Stimulated activated CD8-positive, alpha-beta memory T cell treated with anti-CD3 and anti-CD28 coated beads, Interleukin-15, amount 100 ng/mL, for 24 hours (primary cell): Measurements from ENCODE around the gene HOTAIR.

ENCODE experiments used
- DNase-seq: peaks from one replicate; pipeline ENCODE4 v3.0.0-alpha.2; 2020; ENCODE audit warnings: low read depth

The HOTAIR gene

DNA sequence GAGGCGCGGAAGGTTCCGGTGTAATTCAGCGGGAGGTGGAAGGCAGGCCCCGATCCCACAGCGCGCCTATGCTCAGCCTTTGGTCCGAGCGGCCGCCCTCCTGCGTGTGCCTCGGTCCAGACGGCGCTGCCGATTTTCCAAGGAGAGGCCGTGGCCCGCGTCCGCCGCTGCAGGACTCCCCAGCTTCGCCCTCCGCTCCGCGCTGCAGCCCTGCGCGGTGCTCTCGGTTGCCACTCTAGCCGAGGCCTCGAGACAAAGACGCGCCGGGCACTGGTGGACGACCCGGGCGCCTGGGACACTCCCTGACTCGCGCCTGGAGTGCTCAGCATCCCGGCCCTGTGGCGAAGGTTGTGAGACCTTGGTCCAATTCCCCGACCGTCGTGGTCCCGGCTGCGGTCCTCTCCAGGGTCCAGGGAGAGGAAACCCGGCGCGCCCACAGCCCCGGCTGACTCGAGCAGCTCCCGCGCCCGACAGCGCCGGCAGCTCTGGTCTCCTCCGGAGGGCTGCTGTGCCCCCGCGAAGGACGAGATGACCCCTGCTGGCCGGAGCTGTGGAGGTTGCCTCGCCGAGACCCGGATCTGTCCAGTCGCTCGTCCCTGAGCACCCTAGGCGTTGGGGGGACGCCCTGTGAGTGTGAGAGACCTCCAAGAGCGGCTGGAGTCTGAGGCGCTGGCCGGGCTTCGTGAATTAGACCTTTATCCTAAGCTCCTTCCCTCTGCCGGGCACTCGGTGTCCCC, 13.6 kb downstream of the HOTAIR start:
- no peak for DNase-seq

DNA sequence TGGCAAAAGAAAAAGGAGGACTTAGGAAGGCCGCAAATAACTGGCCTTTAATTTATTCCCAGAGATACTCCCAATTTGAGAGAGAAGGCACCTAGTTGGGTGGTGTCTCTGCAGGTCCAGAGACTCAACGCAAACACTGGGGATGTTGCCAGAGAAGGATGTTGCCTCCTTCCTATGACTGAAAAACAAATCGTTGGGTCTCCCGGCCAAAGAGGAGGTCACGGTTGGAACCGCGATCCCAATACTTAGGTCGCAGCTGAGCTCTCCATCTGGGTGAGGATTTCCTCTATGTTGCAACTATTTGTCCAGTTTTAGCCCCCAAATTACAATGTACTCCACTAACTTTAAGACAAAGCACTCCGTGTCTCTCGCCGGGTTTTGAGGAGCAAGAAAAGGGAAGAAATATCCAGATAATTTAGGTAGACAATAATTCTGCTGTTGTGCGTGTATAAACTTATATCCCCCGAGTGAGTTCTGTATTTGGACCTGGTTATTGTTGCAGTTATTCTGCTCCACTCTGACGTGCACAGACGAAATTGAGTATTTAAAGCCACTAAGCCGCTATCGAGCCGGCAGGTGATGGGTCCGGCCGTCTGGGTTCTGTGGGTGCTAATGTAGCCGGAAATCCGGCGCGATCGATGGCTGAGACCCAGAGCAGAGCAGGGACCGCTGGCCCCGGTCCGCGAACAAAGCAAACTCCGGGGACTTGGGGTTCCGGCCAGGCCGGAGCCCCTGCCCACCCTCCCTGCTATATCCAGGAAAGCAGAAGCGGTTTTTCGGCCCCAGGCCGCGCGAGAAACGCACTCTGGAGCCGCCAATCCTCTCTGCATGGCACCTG, 14.3 kb downstream of the HOTAIR start:
- DNase-seq = no peak

DNA sequence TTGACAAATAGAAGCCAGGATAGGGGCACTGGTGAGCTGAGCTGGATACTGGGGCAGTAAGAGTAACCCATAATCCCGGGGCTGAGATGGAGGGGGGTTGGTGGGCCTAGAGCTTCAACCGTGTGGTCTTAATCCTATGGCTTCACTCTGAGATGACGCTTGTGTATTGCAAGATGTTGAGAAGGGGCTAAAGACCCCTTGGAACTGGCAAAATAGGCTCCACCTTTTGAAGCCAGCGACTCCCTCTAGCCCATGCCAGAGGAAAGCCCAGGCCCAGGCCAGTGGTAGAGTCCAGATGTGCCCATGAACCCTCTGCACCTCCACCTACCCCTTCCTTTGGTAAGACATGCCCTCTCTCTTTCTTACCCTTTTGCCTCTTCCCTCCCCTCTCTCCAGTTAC, 15.4 kb downstream of the HOTAIR start:
- DNase-seq = no peak

DNA sequence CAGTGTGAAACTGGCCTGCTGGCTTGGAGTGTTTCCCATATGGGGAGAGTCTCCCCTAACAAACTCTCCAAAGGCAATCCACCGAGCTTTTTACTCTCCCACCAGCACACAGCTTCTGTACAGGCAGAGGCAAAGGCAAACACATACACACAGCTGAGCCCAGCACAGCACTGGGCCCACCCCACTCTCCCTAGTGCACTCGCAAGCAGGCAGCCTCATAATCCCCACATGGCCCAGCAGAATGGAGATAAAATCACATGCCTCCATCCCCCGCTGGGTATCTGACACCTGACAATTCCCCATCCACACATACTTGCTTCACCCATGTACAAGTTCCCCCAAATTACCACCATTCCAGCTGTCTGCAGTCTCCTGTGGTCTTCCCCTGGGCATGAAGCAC, 16.6 kb downstream of the HOTAIR start:
- no peak for DNase-seq

DNA sequence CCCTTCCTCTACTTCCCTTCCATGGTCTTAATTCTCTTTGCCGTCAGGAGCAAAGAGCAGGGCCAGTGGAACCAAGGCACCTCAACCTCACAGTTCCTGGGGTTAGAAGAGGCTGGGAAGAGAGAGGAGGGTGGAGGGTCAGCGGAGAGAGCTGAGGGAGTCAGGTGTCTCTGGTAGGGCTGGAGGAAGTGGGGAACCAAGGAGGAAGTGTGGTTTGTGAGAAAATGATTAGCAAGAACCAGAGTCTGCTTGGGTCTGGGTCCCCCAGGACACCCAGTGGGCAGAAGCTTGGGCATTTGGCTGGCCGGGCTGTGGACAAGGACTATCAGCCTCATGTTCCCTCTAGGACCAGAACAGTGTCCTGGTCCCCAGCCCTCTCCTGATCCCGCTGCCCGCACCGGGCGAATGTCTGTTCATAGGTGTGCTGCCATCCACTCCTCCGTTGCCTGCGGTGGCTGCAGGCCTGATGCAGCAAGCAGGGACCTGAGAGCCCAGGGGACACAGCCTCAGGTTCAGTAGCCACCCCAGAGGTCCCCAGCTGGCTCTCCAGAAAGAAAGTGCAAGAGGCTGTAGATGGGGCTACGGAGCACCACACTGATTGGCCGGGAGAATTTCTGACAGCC, 17.7 kb downstream of the HOTAIR start:
- DNase-seq = no peak

DNA sequence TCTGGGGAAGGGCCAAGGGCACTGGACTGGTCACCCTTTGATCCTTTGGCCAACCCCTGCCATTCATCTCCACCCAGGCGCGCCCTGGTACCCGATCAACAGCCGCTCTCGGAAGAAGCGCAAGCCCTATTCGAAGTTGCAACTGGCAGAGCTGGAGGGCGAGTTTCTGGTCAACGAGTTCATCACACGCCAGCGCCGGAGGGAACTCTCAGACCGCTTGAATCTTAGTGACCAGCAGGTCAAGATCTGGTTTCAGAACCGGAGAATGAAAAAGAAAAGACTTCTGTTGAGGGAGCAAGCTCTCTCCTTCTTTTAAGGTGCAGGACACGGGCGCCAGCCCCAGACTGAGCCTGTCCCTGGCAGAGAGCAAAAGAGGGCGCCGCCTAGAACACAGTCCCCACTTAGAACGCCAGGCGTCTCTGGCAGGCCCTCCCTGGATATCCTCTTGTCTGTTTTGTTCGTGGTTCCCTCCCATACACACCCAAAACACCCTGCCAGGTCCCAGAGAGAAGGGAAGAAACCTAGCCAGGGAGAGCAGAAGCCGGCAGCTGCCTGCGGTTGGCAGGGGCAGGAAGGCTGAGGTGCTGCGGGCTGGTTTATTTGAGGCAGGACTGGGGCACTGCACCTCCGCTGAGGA, 18.4 kb downstream of the HOTAIR start:
- no peak for DNase-seq

DNA sequence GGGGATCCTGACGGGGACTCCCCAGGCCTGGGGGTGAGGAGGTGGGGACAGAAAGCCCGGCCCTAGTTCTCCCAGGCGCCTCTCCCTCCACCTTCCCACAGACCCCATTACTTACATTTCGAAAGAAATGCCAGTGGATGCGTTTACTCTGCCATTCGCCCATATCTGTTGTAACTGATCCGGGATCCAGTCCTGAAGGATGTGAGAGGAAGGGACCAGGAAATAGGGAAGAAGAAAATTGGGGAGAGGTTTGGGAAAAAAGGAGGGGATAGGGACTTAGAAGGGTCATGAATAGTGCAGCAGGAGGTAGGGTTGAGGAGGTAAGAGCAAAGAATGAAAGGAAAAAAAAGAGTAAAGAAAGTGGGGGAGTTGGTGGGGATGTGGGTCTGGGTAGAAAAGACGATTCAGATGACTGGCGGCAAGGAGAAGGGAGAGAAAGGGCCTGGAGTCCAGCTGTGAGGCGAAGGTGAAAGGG, 18.9 kb downstream of the HOTAIR start:
- no peak for DNase-seq

DNA sequence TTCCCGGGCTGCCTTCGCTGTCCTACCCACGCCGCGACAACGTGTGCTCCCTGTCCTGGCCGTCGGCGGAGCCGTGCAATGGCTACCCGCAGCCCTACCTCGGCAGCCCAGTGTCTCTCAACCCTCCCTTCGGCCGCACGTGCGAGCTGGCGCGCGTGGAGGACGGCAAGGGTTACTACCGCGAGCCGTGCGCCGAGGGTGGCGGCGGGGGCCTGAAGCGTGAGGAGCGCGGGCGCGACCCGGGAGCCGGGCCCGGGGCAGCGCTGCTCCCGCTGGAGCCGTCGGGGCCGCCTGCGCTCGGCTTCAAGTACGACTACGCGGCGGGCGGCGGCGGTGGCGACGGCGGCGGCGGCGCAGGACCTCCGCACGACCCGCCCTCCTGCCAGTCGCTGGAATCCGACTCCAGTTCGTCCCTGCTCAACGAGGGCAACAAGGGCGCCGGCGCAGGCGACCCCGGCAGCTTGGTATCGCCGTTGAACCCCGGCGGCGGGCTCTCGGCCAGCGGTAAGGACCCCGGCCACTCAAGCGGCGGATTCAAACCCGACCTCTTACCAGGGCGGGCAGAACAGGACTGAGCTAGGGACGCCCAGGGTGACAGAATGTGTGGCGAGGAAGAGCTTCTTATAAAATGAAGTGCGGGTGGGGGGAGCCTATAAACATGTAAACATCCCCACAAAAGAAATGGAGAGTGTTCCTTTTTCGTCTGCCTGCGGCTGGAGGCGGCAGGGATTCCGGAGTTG, 19.5 kb downstream of the HOTAIR start:
- DNase-seq = no peak

DNA sequence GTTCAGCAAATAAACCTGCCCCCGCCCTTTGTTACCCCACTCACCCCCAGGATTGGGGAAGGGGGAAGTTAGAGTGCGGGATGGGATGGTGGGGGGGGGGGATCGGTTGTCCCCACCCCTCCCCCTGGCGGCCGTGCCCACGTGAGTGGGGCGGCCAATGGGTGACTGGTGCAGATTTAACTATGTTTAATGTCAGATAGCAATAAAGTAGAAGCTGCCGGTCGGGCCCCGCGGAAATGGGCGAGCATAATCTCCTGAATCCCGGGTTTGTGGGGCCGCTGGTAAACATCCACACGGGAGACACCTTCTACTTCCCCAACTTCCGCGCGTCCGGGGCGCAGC, 20.1 kb downstream of the HOTAIR start, which contains the start of gene HOXC12:
TSS of gene HOXC12 (plus strand) at position 210 of the 342 bp plus-strand sequence. CDS start at position 237, 27 bp downstream.
- no peak for DNase-seq

DNA sequence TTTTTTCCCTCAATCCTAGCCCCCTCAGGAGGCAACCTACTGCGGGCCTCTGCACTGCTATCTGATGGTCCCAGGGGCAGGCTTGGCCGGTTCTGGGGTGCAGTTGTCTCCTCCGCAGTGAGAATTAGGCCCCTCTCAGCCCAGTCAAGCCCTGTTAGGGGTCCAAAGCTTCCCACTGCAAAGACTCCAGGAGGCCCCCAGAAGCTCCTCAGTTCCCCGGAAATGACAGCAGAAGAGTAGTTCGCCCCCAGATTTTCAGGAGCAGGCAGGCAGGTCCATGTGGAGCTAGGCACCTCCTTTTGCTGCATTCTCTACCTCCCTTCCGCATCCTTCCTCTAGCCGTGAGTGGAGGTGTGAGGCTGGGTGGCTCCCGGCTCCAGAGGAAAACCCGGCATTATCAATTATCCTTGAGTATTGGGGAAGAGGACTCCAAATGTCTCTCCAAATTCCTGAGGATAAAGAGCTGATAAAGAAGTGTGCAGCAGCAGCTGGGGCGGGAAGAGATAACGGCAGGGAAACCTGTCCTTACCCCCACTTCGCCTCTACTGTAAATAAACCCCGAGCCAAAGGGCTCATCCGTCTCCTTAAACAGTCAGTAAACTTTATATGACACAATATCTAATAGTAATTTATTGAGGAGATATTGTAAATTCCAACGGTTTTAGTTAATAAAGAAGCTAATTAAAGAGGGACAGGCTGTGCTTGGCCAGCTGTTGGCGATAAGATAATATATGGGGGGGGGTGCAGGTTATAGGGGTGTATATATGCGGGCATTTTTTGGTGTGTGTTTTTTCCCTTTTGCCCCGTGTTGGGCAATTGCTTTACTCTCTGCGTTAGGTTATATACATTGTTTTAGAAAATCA, 20.7 kb downstream of the HOTAIR start:
- no peak for DNase-seq

DNA sequence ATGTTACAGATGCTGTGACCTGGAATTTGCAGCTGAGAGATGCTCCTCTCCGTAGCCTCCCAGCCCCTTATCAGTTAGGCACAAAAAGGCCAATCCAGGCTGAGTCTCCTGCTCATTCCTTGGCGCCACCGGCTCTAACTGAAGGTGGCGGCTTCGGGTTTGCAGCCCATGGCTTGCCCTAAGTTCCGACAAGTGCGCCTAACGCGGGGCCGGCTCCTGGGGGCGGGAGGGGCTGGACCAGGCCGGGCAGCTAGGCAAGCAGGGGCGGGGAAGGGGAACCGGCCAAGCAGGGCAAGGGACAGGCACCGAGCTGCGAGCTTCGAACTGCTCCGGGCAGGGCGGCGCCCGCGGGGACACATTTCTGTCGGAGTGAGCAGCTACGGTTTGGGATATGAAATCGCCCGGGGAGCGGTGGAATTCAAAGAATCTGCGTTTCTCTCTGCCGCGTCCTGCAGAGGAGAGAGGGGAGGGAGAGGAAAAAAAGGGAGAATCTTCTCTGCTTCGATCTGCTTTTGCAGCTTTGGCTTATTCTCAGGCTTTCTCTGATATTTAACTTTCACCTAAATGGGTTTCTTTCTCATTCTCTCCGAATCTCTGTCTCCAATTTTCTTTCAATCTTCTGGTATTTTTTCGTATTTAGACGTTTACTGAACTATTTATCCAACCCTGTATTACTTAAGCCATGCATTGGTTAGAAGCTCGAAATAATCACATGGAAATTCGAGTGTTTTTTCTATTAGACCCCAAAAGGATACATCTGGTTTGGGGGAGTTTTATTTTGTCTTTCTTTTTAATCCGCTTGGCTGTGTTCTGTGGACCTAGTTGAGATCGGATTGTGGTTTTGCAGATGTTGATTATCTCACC, 21.7 kb downstream of the HOTAIR start:
- DNase-seq = no peak

DNA sequence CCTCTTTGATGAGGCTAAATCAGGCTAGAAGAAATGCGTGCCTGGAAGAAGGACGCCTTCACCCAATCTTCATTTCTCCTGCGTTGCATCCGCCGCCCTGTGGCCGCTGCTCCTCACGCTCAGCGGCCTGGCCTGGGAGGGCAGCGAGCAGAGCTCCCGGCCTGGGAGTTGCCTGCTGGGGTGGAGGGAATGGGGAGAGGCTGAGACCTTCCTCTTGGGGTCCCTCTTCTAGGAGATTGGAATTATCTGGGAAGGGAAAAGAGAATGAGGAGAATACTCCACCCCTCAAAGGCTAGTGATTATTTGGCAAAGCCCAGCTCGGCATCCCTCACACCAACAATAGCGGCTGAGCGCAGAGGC, 22.4 kb downstream of the HOTAIR start:
- no peak for DNase-seq

DNA sequence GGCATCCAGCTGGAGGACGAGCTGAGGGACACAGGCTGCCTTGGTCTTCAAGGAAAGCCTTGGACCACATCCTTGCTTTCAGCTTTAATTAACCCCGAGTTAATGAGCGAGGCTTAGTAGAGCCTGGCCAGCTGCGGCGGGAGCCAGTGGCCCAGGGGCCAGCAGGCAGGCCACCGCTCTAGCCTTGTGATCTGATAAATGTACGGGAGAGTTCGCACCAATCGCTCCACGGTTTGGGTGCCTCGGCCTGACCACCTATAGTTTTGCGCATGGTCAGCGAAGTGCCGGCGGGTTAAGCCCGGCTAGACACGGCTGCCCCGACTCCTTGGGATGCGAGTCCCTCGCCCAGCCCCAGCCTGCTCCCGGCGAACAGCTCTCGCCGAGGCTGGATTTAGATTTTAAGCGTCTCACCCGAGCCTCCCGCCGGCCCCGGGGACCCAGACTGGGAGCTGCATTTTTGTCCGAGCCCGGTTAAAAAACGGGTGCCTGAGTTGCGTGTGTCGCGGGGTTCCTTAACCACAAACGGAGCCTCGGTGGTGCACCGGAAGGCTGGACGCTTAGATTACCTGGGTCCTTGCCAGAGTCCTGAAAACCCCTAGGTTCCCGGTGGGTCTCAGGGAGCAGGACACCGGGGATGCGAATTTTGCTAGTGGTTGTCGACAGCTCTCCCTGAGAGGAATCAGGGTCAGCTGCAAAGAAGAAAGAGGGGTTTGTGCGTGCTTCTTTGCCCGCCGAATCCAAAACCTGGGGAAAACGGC, 23.0 kb downstream of the HOTAIR start:
- DNase-seq = no peak

DNA sequence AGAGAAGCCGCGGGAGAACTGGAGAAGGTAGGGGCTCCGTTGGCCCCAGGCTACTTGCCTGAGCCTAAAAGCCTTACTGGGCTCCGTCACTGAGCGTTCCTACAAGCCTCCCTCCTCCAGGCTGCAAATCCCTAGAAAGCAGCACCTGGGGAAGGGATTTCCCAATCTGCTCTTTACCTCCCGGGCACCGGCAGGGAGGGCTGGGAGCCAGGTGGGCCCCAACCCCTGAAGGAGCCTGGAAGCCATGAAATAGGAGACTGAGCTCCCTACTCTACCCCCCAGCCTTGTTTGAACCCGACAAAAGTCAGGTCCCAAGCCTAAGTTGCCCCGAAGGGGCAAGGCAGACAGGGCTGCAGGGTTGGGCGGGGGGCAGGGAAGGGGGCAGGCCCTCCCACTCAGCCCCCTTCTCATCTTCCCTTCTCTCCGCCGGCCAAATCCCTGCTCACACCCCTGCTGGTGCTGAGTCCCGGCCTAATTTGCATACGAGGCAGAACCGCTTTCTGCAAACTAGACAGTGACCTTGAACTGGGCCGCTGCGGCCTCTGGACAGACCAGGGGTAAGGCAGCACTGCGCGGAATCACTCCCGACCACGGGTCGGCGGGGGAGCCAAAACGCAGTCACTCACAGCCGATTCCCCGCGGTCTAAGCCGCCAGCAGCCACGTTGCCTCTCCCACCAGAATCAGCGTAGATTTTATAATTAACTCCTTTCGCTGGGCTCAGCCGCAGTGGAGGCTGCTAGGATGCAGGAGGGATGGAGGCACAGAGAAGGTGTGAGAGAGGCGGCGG, 23.8 kb downstream of the HOTAIR start:
- DNase-seq = no peak

DNA sequence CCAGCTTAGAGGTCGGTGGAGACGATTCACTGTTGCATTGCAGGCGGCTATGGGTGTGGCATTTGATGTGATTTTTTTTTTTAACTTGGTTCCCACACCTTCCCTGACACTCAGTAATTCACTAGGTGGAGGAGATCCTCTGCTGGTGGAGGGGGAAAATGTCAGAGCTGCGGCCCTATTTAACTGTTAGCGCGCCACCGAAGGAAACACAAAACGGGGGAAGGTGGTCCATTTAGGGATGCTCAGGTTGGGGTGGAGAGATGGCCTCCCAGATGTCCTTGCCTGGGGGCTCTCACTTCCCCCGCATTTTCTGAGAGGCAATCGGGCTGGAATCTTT, 24.3 kb downstream of the HOTAIR start:
- DNase-seq = no peak

DNA sequence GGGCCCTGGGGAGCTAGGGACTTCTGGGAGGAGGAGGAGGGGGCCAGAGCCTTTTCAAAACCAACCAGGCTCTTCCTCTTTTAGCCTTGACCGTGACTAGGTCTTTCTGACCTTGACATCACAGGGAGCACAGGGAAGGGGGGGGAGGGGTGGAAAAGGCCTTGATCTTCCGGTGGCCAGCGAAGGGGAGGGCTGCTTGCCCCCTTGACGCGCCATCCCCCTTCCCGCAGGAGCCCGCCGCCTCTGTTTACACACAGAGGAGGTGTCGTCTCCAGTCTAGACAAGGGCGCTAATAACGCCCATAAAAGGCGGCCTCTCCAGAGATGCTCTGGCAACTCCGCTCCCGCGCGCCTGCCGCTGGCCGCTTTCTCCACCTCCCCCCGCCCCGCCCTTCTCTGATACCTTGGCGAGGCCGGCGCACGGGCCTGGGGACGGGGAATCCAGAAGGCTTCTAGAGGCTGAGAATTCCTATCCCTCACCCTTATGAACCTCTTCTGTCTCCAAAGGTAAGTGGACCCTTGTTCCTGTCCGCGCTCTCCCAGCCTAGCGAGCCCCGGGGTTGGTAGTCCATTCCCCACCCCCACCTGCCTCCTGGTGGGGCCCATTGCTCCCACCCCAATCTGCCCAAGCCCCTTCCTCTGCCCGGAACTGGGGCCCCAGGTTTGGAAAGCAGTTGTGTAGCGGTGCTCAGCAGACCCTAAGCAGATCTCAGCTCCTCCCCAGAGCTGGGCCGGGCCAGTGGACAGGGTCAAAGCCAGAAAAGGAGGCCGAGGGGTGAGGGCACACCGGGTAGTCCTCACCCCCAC, 24.9 kb downstream of the HOTAIR start:
- no peak for DNase-seq
